ENCODE results near the gene MSI2.

The MSI2 gene

GRCh38 chr17:57342963-57343589, 86.8 kb downstream of the MSI2 start:
- DNase-seq (ENCODE audit: low read depth in 2 of 2) = no peak

GRCh38 chr17:57343717-57344116, 87.4 kb downstream of the MSI2 start:
- DNase-seq (ENCODE audit: low read depth in 2 of 2) = no peak

- DNase-seq (ENCODE audit: low read depth in 2 of 2) = no peak
These were observed 87.9 kb downstream of the MSI2 start for GRCh38 chr17:57344261-57344660.

DNA sequence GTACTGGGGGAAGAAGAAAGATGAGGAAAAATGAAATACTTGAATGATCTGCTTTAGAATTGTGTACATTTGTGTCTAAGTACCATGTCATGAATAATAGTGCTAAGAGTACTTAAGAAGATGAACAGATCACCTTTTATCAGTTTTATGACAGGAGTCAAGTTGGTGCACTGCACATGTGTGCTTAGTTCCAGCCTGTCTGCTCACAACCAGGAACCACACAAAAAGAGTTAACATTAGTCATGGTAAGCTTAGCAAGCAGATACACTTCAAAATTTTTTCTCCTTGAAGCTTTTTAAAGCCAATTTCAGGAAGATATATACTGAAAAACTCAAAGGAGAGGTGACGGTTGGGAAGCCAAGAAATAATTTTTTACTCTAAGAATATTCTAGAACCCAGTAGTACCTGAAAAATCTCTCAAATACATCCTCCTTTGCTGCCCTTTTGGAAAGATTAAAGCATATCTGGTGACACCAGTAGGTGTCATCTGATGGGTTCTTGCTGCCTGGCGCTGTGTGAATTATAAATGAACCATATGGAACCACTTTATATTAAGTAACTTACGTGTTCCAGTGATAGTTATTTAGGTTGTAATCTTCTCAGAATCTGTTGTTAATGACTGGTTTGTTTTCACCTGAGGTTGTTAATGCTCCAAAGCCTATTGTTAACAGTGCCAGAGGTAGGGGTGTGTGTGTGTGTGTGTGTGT, 93.4 kb downstream of the MSI2 start:
- DNase-seq (ENCODE audit: low read depth in 2 of 2) = no peak

DNA sequence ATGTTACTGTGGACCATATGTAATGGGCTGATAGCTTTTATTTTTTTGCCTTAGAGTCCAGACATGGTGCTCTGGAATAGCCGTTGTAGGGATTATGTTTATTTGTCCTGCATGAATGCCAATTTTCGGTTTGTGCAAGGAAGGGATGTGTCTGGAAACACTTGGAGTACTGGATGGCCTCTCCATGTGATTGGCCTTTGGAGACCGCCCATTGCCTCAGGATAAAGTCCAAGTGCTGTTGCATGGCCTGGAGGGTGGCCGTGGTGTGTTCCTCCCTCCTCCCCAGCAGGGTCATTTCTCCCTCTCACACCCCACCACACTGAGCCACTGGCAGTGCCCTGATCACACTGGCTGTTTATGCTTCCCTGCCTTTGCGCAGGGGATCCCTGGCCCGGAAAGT, 93.9 kb downstream of the MSI2 start:
- DNase-seq (ENCODE audit: low read depth in 2 of 2) = no peak

GRCh38 chr17:57352665-57353175, 96.4 kb downstream of the MSI2 start:
- no peak for DNase-seq (ENCODE audit: low read depth in 2 of 2)

GRCh38 chr17:57354673-57355072, 98.3 kb downstream of the MSI2 start:
- DNase-seq (ENCODE audit: low read depth in 2 of 2) = no peak

GRCh38 chr17:57355090-57355859, 99.0 kb downstream of the MSI2 start:
- DNase-seq (ENCODE audit: low read depth in 2 of 2) = no peak

GRCh38 chr17:57356153-57356718, 99.9 kb downstream of the MSI2 start:
- DNase-seq (ENCODE audit: low read depth in 2 of 2) = no peak

DNA sequence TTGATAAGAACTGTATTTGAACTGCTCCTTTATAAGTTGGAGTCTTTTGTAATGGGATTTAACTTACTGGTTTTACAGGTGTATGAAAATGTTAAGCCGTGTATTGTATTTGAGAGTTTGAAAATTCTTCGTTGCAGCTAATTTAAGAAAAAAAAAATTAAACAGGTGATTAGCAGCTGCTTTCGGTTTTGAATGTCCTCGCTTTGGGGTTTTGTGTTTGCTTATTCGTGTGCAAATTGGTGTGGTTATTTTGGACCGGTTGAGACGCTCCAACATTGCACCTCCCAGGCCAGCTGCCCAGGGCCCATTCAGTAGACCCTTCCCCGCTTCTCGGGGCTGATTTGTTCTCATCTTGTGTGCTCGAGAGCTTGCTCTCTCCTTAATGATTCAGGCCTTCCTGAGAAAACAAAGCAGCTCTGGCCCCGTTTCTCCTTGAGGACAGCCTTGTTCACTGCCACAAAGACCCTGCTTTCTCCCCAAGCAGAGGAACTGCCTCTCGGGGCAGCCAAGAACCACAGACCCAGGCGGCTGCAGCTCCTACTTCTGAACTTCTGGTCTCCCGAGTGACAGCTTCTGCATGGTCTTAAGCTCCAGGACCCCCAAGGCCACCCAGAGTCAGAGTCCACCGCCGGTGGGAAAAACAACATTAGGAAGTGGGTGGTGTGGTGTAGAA, 100.5 kb downstream of the MSI2 start:
- no peak for DNase-seq (ENCODE audit: low read depth in 2 of 2)

- DNase-seq (ENCODE audit: low read depth in 2 of 2) = no peak
These were observed 101.1 kb downstream of the MSI2 start for GRCh38 chr17:57357392-57357784.

DNA sequence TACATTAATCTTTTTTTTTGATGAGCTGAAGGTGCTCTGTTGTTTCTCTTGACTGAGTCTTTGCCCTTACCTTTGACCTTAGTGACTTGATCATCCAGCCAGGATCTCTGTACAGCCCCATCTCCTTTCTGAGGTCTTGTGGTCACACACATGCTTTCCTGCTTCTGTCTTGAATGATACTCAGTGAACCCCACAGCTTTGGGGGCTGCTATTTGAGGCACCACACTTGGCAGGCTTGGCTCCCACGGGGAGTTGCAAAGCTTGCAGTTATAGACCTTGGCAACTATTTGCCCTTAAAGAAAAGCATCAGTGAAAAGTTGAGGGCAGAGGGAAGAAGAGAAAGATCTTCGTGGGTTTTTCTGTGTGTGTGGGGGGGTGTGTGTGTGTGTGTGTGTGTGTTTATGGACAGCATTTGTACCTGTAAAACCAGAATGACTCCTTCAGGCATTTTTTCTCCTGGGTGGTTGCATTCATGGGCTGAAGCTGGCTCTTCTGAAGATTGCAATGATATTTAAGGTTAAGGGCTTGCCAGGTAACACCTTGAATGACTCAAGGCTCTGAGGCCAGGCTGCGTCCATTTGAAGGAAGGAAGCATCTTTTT, 101.6 kb downstream of the MSI2 start:
- DNase-seq (ENCODE audit: low read depth in 2 of 2) = no peak

- no peak for DNase-seq (ENCODE audit: low read depth in 2 of 2)
These were observed 103.9 kb downstream of the MSI2 start for GRCh38 chr17:57360266-57360665.

DNA sequence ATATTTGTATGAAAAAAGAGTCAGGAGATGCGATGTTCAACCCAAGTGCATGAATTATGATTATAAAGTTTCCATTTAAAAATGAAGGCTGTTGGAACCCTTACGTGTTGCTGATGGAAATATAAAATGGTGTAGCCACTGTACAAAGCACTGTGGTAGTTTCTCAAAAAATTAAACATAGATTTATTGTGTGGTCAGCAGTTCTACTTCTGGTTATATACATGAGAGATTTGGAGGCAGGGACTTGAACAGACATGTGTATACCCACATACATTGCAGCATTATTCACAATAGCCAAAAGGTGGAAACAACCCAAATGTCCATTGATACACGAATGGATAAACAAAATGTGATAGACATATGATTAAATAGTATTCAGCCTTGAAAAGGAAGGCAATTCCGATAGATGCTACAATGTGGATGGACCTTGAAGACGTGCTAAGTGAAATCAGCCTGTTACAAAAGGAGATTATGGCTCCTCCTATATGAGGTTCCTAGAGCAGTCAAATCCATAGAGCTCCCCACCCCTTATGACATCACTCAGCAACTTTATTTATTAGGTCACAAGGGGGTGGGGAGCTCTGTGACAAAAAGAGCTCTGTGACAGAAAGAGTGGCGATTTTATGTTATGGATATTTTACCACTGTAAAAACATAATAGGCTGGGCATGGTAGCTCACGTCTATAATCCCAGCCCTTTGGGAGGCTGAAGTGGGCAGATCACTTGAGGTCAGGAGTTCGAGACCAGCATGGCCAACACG, 106.7 kb downstream of the MSI2 start:
- DNase-seq (ENCODE audit: low read depth in 2 of 2) = no peak

- no peak for DNase-seq (ENCODE audit: low read depth in 2 of 2)
These were observed 107.3 kb downstream of the MSI2 start for GRCh38 chr17:57363580-57363979.

DNA sequence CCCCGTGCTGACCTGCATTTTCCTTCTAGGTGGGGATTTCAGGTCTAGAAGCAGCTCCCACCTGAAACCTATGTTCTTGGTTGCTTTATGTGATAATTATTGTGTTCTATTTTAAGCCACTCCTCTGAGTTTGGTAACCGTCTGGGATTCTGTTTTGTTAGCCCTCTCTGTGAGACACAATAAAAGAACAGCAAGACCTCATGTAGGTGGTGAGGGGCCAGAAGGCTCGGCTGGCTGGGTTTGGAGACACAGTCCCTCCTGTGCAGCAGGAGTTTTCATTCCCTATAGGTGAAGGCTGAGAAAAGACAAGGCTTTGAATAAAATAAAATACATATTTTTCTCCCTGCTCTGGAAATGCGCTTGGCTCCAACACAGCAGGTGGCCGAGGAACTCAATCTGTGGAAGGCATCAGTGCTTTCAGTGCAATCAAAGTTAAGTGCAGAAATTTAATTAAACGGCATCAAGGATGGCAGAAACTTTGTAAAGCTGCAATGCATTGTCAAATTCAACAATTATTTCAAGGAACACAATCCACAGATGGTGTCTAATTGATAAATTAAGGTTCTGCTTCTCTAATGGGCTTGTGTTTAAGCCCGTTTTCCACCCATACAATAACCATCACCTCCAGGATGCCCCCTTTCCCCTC, 107.8 kb downstream of the MSI2 start:
- DNase-seq (ENCODE audit: low read depth in 2 of 2) = no peak

DNA sequence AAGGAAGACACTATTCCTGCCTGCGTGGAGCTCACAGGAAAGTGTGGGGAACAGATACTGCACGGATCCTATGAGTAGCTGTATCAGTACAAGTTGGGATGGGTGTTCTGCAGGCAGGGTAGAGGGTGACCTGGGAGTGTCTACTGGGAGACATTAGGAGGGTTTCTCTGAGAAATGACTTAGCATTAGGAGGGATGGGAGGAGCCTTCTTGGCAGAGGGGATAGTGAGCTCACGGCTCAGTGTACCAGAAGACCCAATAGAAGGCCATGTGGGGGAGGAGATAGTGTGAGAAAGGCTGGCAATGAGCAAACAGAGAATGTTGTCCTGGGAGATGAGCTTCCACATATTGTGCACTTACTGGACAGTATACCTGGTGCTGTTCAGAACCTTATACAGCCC, 109.1 kb downstream of the MSI2 start:
- DNase-seq (ENCODE audit: low read depth in 2 of 2) = no peak

DNA sequence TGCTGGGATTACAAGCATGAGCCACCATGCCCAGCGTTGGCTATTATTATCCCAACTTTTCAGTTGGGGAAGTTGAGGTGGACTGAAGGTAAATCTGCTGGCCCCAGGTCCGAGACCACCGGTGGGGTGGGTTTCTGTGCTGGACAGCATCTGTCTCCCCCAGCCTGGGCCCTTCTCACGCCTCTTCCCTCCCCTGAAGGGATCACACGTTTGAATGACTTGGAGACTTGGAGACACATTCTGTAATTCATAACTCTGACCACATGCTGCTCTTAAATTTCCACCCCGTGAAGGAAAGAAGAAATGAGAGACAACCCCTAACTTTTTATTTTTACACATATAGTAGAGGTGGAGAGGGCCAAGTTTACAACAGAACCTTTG, 109.8 kb downstream of the MSI2 start:
- DNase-seq (ENCODE audit: low read depth in 2 of 2) = no peak

DNA sequence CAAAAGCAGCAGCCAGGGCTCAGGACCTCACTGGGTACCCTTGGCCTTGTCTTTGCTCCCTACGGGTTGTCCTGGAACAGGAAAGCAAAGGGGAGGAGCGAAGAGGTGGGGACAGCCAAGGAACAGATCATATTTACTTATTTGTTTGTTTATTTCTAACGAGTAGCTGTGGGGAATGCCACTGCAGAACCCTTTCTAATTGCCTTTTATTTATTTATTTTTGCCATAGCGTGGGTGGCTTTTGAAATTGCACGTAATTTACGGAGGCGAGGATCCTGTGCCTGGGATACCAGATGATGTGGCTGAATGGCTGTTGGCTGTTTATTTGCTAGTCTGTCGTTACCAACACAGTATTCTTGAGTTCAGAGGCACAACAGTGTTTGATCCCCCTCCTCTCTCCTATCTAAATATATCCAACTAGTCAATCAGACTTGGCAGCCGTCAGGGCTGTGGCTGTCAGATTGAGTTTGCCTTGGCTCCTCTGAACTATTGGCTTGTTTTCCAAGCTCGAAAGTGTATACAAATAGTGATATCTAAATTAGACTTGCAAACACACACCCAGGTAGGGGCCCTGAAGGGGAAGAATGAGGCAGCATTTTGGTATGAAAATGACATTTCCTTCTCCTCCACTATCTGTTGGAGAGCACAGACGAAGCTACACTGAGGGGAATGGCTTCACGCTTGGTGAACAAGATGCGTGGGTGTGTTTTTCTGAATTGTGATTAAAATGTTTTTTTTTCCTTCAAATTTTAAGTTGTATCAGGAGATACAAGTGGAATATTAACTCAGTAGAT, 110.4 kb downstream of the MSI2 start:
- DNase-seq (ENCODE audit: low read depth in 2 of 2) = no peak
